Measurements from ENCODE around the gene ALKBH8.

- no peak for TF ChIP-seq YY1 (IDR thresholded peaks at IDR 0.05; ENCODE audit: insufficient read depth, insufficient read length)
- no peak for TF ChIP-seq ZNF274 (IDR thresholded peaks at IDR 0.05; ENCODE audit: low read depth, low read length)
These were observed 63.8 kb downstream of the ALKBH8 start for GRCh38 chr11:107501713-107502112.
